AG04450 (cell line): Measurements from ENCODE around the gene U2AF1L4. TPM values are rescaled to one million over a fixed set of nuclear protein-coding genes. Genes with fewer than 3 reads are reported as not detected.

Experiments
- CTCF ChIA-PET: fragments of 300-600, 350-600 bp; formaldehyde crosslinking; extraction: SDS; loops from one replicate; lab custom pipeline; 2022; ENCODE audit warnings: antibody characterized with exemption, inconsistent platforms; lab: Charles Lee
- POLR2A ChIA-PET: fragments of 350-600 bp; formaldehyde crosslinking; extraction: SDS; loops from one replicate; lab custom pipeline; 2021; ENCODE audit warnings: antibody characterized with exemption, inconsistent platforms; lab: Yijun Ruan, JAX
- DNase-seq: peaks from one replicate; pipeline ENCODE4 v3.0.0-alpha.2; 2011; ENCODE audit warnings: low read depth, low spot score
- H3K27ac ChIP-seq: one replicate; pipeline ENCODE4 v1.5.1; 2012; ENCODE audit warnings: low read depth, low read length, control low read depth
- H3K27me3 ChIP-seq: one replicate; pipeline ENCODE4 v1.6.0; 2012; ENCODE audit warnings: low read length; ENCODE audit not compliant: control insufficient read depth, insufficient read depth
- H3K4me3 ChIP-seq: 2 replicates; pipeline ENCODE4 v1.5.1; 2011; ENCODE audit warnings: mild to moderate bottlenecking, low read depth, low read length, control low read depth
- H3K9me3 ChIP-seq: 2 replicates; pipeline ENCODE4 v1.5.1; 2012; ENCODE audit warnings: low read length; ENCODE audit not compliant: control insufficient read depth, insufficient read depth
- polyA plus RNA-seq: library from polyadenylated mRNA; depleted of rRNA; stranded (reverse); fragments of >200 nt; gene quantifications from 2 replicates; pipeline ENCODE4 v1.2.3, GENCODE V29; 2011
- TF ChIP-seq, protein P1 (sequence below): IDR thresholded peaks from 2 replicates; pipeline ENCODE4 v1.5.1; 2011; ENCODE audit warnings: low read depth, low read length, control low read depth, inconsistent platforms

The U2AF1L4 gene
- polyA plus RNA-seq, 1 experiment, result 10.2 TPM

DNA sequence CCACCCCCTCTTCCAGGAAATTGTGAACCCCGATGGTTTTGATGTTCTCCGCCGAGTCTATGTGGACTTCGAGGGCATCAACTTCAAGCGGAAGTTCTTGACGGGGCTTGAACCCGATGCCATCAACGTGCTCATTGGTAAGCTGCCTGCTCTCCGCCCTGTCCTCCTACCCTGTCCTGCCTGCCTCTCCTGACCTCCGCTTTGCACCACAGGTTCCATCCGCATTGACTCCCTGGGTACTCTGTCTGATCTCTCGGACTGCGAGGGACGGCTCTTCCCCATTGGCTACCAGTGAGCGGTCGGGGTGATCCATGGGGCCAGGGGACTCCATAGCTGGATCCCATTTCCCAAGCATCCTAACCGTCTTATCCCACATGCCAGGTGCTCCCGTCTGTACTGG lies 14.9 kb downstream of the U2AF1L4 start:
- no peak for DNase-seq
- Histone ChIP-seq H3K9me3 (no peaks in the 10 kb centered on the region; the same call in 1 of the 2 replicates), H3K27ac (no peak overlapping the region), H3K27me3 (no peaks in the 10 kb centered on the region), H3K4me3 (no peak overlapping the region)
- ChIA-PET POLR2A (no interaction called here), CTCF (interaction anchor here (1.0 kb wide), 1 partner anchor 38 kb away, joined by 3 read pairs; no protein-coding TSS in a partner anchor)
- TF ChIP-seq, protein P1, sequence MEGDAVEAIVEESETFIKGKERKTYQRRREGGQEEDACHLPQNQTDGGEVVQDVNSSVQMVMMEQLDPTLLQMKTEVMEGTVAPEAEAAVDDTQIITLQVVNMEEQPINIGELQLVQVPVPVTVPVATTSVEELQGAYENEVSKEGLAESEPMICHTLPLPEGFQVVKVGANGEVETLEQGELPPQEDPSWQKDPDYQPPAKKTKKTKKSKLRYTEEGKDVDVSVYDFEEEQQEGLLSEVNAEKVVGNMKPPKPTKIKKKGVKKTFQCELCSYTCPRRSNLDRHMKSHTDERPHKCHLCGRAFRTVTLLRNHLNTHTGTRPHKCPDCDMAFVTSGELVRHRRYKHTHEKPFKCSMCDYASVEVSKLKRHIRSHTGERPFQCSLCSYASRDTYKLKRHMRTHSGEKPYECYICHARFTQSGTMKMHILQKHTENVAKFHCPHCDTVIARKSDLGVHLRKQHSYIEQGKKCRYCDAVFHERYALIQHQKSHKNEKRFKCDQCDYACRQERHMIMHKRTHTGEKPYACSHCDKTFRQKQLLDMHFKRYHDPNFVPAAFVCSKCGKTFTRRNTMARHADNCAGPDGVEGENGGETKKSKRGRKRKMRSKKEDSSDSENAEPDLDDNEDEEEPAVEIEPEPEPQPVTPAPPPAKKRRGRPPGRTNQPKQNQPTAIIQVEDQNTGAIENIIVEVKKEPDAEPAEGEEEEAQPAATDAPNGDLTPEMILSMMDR, result no peak

DNA sequence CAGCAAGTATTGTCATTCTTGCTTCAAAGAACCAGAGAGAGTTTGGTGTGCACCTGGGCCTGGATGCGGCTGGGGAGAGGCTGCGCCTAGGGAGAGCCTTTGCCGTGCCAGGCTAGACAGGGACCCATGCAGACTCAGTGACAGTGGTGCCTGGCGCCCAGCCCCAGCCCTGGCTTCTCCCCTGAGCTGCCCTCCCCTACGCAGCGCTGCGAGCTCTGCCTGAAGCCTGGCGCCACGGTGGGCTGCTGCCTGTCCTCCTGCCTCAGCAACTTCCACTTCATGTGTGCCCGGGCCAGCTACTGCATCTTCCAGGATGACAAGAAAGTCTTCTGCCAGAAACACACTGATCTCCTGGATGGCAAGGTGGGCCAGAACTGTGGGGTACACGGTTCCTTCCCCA lies 15.5 kb downstream of the U2AF1L4 start:
- H3K27ac ChIP-seq, result no peak overlapping the region
- no peaks in the 10 kb centered on the region; the same call in 1 of the 2 replicates for H3K9me3 ChIP-seq
- H3K27me3 ChIP-seq, result no peaks in the 10 kb centered on the region
- POLR2A ChIA-PET, result no interaction called here
- CTCF ChIA-PET, result interaction anchor here (1.0 kb wide), 1 partner anchor 37 kb away, joined by 3 read pairs; no protein-coding TSS in a partner anchor
- TF ChIP-seq, protein P1, result no peak
- DNase-seq, result no peak
- no peak overlapping the region for H3K4me3 ChIP-seq

DNA sequence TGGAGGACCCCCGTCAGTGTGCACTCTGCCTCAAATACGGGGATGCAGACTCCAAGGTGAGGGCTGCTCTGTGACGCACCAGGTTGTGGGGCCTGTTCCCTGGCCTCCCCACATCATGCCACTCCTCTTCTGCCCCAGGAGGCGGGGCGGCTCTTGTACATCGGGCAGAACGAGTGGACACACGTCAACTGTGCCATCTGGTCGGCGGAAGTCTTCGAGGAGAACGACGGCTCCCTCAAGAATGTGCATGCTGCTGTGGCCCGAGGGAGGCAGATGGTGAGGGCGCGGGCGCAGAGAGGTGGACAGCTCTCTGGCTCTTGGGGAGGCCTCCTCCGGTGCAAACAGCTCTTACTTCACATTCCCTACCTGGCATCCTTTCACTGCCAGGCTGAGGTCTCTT lies 16.2 kb downstream of the U2AF1L4 start:
- no peak for DNase-seq
- ChIA-PET POLR2A (no interaction called here), CTCF (no interaction called here)

DNA sequence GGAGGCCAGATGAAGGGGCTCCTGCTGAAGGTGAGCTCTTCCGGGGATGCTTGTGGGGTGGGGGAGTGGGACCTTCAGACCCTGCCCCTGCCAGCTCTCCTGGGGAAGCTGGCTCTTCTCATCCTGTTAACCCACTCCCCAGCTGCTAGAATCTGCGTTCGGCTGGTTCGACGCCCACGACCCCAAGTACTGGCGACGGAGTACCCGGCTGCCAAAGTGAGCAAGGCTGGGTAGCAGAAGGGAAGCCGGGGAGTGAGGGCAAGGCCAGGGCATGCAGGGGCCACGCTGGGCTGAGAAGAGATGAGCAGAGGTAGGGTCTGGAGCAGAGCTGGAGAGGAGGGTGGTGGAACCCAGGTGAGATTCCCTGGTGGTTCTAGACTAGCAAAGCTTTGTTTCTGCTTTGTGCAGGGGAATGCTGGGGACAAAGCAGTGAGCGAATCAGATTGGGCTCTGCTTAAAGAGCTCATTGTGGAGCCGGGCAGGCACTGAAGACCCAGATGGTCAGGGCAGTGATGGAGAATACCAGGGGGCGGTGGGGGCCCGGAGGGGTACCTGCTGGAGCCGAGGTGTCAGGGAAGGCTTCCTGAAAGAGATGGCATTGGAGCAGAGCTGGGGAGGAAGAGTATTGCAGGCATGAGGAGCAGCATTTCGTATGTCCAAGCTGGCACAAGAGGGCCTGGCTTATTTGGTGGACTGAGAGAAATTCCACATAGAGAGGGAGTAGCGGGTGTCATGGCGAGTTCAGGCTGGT lies 17.1 kb downstream of the U2AF1L4 start:
- no peak overlapping the region for H3K4me3 ChIP-seq
- ChIA-PET POLR2A (no interaction called here), CTCF (interaction anchor here (0.6 kb wide), 1 partner anchor 206 kb away, joined by 4 read pairs; no protein-coding TSS in a partner anchor)
- TF ChIP-seq, protein P1, result no peak
- H3K9me3 ChIP-seq, result no peaks in the 10 kb centered on the region; the same call in 1 of the 2 replicates
- no peak for DNase-seq
- no peak overlapping the region for H3K27ac ChIP-seq
- no peaks in the 10 kb centered on the region for H3K27me3 ChIP-seq

More for the DNA sequence above, 16.2 kb downstream of the U2AF1L4 start:
- TF ChIP-seq, protein P1, result no peak
- Histone ChIP-seq H3K4me3 (no peak overlapping the region), H3K27me3 (no peaks in the 10 kb centered on the region), H3K27ac (no peak overlapping the region), H3K9me3 (no peaks in the 10 kb centered on the region; the same call in 1 of the 2 replicates)
